ENCODE data around the gene CAP2.

CAP2 gene

DNA sequence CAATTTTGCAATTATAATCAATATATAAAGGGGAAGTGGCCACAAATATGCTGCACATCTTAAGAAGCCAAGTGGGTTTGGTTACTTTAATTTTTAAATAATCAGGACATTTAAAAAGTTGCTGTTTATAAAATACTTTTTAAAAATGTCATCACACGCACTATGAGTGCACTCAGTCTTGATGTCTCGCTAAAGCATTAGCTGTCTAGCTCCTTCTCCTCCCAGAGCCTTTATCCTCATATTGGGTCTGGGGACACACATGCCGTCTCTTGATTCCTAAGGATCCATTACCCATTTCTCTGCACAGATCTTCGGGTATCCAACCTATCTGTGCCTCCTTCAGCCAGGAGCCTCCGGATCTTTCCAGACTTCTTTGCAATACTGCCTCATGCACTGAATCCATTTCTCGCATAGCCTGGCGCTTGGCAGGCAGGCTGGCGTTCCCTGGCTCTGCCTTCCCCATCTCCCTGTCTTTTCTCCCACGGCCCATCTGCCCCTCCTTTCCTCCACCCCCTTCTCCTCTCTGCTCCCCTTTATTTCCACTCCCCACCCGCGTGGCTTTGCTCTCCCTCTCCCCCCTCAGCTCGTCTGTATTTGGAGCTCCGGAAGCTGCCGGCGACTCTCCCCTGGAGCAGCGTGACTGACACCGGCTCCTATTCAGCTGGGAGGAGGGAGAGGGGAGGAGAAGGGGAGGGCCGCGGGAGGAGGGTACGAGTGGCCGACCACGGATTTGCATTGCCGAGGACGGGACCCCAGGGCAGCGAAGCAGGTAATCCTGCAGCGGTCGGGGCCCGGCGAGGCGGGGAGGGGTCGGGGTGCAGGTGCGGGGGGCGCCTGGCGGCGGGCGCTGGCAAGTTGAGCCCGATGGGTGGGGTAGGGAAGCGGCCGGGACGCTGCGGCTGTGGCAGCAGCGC lies at the start of gene CAP2:
Gene CAP2 (plus strand): TSS at position 618 of the 914 bp plus-strand sequence. CDS start 27,961 bp downstream, outside the sequence.
- no peak for DNase-seq

- no peak for DNase-seq
Observed at GRCh38 chr6:17347012-17347411, 46.4 kb upstream of the CAP2 start.

DNA sequence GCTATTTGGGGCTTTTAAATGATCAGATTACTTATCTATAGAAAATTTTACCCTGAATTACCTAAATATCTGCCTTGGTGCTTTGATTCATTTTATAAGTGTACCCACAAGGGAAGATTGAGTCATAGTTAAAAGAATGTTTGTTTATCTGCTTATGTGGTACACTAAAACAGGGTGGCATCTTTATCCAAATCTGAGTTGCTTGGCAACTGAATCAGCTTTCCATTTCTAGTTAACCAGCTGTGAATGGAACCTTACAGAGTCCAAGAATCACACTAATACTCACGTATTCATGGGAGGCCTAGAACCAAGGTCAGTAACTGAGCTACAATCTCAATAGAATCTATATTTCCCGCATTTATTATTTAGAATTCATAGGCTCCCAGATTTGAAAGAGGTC lies 44.0 kb upstream of the CAP2 start:
- DNase-seq, result no peak

DNA sequence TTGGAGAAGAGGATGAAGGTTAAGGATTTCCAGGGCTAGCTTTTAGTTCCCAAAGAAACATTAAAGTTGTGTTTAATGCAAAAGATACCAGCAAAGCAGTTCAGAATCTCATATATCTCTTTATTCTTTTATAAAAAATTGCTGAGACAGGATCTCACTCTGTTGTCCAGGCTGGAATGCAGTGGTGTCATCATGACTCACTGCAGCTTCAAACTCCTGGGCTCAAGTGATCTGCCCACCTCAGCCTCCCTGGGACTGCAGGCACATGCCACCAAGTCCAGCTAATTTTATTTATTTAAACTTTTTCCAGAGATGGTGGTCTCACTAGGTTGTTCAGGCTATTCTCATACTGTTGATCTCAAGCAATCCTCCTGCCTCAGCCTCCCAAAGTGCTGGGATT lies 41.1 kb upstream of the CAP2 start:
- DNase-seq, result no peak

- DNase-seq, result no peak
Observed at GRCh38 chr6:17353440-17354175, 39.8 kb upstream of the CAP2 start.

GRCh38 chr6:17354700-17355403 lies 38.5 kb upstream of the CAP2 start:
- no peak for DNase-seq

GRCh38 chr6:17355404-17355774 lies 38.0 kb upstream of the CAP2 start:
- DNase-seq, result no peak

GRCh38 chr6:17358515-17358914 lies 34.9 kb upstream of the CAP2 start:
- no peak for DNase-seq

DNA sequence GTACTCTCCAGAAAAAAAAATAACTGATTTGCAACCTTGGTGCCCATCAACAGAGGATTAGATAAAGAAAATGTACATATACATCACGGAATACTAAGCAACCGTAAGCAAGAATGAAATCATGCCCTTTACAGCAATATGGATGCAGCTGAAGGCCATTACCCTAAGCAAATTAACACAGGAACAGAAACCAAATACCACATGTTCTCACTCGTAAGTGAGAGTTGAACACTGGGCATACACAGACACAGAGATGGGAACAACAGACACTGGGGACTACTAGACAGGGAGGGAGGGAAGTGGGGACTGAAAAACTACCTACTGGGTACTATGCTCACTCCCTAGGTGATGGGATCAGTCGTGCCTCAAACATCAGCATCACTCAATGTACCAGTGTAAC lies 32.8 kb upstream of the CAP2 start:
- DNase-seq, result no peak

- DNase-seq, result no peak
Observed at GRCh38 chr6:17361013-17361412, 32.4 kb upstream of the CAP2 start.

GRCh38 chr6:17365961-17366360 lies 27.4 kb upstream of the CAP2 start:
- no peak for DNase-seq

DNA sequence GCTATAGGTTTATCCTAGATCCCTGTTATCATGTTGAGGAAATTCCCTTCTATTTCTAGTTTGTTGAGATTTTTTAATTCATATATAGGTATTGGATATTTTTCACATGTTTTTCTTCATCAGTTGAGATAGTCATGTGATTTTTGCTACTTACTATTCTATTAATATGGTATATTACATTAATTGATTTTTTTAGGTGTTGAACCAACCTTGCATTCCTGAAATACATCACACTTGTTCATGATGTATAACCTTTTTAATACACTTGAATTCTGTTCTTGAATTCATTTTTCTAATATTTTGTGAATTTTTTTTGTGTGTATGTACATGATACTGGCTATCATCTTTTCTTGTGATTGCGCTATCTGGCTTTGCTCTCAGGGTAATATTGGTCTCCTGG lies 25.5 kb upstream of the CAP2 start:
- no peak for DNase-seq

DNA sequence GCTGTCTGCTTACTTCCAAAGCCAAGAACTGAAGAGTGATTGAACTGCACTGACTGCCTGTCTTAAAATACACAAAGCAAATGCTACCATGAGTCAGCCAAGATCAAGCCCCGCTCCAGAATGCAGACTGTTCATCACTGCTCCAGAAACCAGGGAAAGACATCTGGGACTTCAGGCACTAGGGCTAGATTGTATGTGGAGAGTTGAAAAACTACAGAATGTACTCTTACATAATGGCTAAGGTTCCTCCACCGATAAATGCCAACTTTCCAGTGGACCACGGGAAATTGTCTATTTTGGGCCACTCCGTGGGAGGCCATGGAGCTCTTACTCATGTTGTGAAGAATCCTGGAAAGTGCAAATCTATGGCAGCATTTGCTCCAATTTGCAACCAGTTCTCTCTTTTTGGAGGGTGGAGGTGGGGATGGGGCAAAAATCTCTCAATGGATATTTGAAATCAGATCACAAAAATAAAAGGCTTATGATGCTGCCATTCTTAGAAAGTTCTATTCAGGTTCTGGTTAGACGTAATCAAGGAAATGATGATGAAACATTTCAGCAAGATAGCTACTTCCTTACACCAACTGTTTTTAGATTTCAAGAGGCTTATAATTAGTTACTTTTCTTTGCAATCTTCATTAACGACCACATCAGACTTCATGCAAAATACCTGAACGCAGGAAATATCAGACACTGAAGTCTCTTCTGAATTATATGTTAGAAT lies 11.8 kb upstream of the CAP2 start:
- DNase-seq, result no peak

GRCh38 chr6:17385660-17386059 lies 7.7 kb upstream of the CAP2 start:
- DNase-seq, result no peak

DNA sequence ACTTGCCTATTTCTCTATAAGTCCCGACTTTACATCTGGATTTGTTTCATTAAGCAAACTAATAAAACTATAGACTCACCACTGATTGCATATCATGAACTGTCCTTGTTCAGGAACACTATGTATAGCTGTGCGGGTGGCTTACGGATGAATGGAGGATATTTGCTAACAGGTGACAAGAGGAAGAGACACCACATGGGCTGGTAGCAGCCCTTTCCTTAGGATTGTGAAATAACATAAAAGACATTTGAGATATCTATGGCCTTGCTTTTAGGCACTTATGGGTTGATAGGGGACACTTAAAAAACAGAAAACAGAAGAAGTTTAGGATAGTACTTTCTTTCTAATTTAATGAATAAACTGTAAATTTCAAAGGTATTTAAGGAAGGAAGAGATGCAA lies 5.0 kb upstream of the CAP2 start:
- DNase-seq, result no peak

DNA sequence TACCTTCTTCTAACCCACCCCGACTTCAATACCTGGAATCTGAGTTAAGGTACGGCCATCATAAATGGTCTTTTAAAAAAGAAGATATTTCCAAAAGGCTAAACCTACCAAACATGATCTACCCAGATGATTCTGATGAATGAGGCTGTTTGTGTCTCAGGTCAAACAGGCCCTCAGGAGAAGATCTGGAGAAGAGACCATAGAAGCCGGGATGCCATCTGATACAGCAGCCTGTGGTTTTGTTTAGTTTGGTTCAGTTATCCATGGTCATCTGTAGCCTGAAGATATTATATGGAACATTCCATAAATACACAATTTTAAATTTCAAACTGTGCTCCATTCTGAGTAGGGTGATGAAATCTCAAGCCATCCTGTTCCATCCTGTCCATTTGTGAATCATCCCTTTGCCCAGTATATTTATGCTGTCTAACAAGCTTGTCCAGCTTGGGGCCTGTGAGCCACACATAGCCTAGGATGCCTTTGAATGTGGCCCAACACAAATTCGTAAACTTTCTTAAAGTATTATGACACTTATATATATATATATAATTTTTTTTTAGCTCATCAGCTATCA lies 4.0 kb upstream of the CAP2 start:
- no peak for DNase-seq

- DNase-seq, result no peak
Observed at GRCh38 chr6:17390276-17390675, 3.1 kb upstream of the CAP2 start.

- DNase-seq, result no peak
Observed at GRCh38 chr6:17391976-17392375, 1.4 kb upstream of the CAP2 start.

DNA sequence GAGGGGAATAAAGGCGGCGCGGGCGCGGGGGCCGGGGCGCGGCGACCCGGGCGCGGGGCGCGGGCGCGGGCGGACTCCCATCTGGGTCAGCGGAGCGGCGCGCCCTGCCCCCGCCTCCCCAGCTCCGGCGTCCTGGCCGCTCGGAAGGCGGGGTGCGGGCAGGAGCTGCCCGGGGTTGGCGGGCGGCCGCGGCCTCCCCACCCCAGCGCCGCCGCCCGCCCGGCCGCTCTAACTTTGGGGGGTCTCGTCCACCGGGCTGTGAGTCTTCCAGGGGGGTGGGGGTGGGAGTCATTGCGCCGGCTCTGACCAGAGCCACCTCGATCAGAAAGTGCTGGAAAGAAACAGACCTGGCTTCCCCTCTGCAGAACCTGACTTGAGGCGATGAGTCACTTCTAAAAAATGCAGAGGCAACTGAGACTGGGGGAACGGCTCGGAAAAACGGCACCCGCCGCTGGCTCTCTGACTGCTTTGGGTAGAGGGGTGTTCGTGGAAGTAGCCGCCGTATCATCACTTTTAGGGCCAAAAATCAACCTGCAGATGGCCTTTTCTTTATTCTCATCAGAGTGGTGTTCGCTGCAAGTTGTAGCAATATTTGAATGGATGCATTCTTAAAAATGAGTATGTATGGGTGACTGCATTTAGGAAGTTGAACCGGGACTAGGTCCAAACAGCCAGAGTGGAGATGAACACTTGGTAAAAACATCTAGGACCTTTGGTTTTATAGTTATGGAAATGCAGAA lies 667 bp downstream of the CAP2 start:
- no peak for DNase-seq

DNA sequence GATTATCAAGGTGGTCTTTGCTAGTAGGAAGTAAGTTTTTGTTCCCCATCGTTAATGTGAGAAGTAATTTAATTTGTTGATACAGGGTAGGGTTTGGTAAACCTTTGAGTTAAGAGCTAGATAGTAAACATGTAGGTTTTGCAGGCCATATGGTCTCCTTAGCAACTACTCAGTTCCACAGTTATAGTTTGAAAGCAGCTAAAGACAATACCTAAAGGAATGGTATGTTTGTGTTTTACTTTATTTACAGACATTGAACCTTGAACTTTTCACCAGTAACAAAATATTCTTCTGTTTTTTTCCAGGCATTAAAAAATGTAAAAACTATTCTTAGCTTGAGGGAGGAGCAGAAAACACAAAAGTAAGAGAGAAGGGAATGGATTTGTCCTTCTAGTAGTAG lies 1.7 kb downstream of the CAP2 start:
- DNase-seq, result no peak

DNA sequence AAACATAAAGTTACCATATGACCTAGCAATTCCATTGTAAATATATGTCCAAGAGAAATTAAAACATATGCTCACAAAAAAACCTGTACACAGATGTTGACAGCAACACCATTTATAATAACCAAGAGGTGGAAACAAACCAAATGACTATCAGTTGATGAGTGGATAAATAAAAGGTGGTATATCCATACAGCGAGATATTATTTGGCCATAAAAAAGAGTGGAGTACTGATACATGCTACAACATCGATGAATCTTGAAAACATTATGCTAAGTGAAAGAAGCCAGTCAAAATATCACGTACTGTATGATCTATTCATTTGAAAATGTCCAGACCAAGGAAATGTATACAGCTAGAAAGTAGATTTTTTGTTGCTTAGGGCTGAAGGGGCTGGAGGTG lies 2.9 kb downstream of the CAP2 start:
- no peak for DNase-seq

- no peak for DNase-seq
Observed at GRCh38 chr6:17397764-17398194, 4.4 kb downstream of the CAP2 start.
